ENCODE results near the gene DYNC2I2. TPM values are rescaled to one million over a fixed set of nuclear protein-coding genes. Genes with fewer than 3 reads are reported as not detected.

DYNC2I2 gene
- total RNA-seq, 4 donors from 2014 or later = 15.0 to 21.4 (median 18.5) TPM

GRCh38 chr9:128653908-128654307 is 2.7 kb downstream of the DYNC2I2 start:
- TF ChIP-seq CTCF (IDR thresholded peaks at IDR 0.05; ENCODE audit: low read depth) = no peak

GRCh38 chr9:128651798-128652197 is 4.8 kb downstream of the DYNC2I2 start:
- no peak for TF ChIP-seq CTCF (IDR thresholded peaks at IDR 0.05; ENCODE audit: low read depth)

- TF ChIP-seq CTCF (IDR thresholded peaks at IDR 0.05; ENCODE audit: low read depth) = no peak
Observed at GRCh38 chr9:128643519-128644300, 12.9 kb downstream of the DYNC2I2 start.

- no peak for TF ChIP-seq CTCF (IDR thresholded peaks at IDR 0.05; ENCODE audit: low read depth)
Observed at GRCh38 chr9:128642675-128643245, 13.9 kb downstream of the DYNC2I2 start.

- TF ChIP-seq CTCF (IDR thresholded peaks at IDR 0.05; ENCODE audit: low read depth) = no peak
Observed at GRCh38 chr9:128640603-128641002, 16.0 kb downstream of the DYNC2I2 start.

- TF ChIP-seq CTCF (IDR thresholded peaks at IDR 0.05; ENCODE audit: low read depth) = no peak
Observed at GRCh38 chr9:128638580-128638979, 18.1 kb downstream of the DYNC2I2 start.

GRCh38 chr9:128637656-128638055 is 19.0 kb downstream of the DYNC2I2 start:
- no peak for TF ChIP-seq CTCF (IDR thresholded peaks at IDR 0.05; ENCODE audit: low read depth)
